SHP77 (cell line): Measurements from ENCODE around the gene MORF4L1.
"Not testable (repeated sequence)": the region's sequence is repeated elsewhere in the genome, so short reads cannot be mapped to it uniquely, and the experiment has no call there.

Experiments used
- DNase-seq, 2 experiments: peaks; one replicate each; lab custom pipeline; 2025; lab: John Stamatoyannopoulos, UW

The MORF4L1 gene

GRCh38 chr15:78872155-78872971 is at the start of gene MORF4L1:
MORF4L1 (plus strand) TSS chr15:78872890; CDS start chr15:78873018, 128 bp downstream.
- peak; percentile 67 to 93 for DNase-seq

GRCh38 chr15:78828920-78829319 is 43.8 kb upstream of the MORF4L1 start:
- DNase-seq: no peak

GRCh38 chr15:78830514-78831228 is 42.0 kb upstream of the MORF4L1 start:
- DNase-seq: no peak

GRCh38 chr15:78831229-78832207 is 41.2 kb upstream of the MORF4L1 start:
- DNase-seq: no peak

- DNase-seq: no peak
Measured at GRCh38 chr15:78836333-78836732, 36.4 kb upstream of the MORF4L1 start.

- DNase-seq: no peak
Measured at GRCh38 chr15:78837131-78837530, 35.6 kb upstream of the MORF4L1 start.

- DNase-seq: no peak
Measured at GRCh38 chr15:78837543-78837942, 35.1 kb upstream of the MORF4L1 start.

- no peak for DNase-seq
Measured at GRCh38 chr15:78838489-78838888, 34.2 kb upstream of the MORF4L1 start.

GRCh38 chr15:78839151-78839550 is 33.5 kb upstream of the MORF4L1 start:
- DNase-seq: not testable (repeated sequence)

- DNase-seq: no peak
Measured at GRCh38 chr15:78840661-78841375, 31.9 kb upstream of the MORF4L1 start.

GRCh38 chr15:78841376-78841706 is 31.3 kb upstream of the MORF4L1 start:
- DNase-seq: no peak

- DNase-seq: no peak
Measured at GRCh38 chr15:78841891-78842290, 30.8 kb upstream of the MORF4L1 start.

GRCh38 chr15:78842519-78842918 is 30.2 kb upstream of the MORF4L1 start:
- DNase-seq: no peak

GRCh38 chr15:78846906-78847305 is 25.8 kb upstream of the MORF4L1 start:
- not testable (repeated sequence) for DNase-seq

GRCh38 chr15:78847387-78847906 is 25.2 kb upstream of the MORF4L1 start:
- not testable (repeated sequence) for DNase-seq

GRCh38 chr15:78850352-78850751 is 22.3 kb upstream of the MORF4L1 start:
- no peak for DNase-seq

- no peak for DNase-seq
Measured at GRCh38 chr15:78850941-78851755, 21.5 kb upstream of the MORF4L1 start.

GRCh38 chr15:78853500-78853899 is 19.2 kb upstream of the MORF4L1 start:
- DNase-seq: no peak

- DNase-seq: no peak
Measured at GRCh38 chr15:78854833-78855372, 17.8 kb upstream of the MORF4L1 start.

- no peak for DNase-seq
Measured at GRCh38 chr15:78855746-78856145, 16.9 kb upstream of the MORF4L1 start.
